Endothelial cell of umbilical vein (primary cell): ENCODE data around the gene RORC. TPM values are rescaled to one million over a fixed set of nuclear protein-coding genes. Genes with fewer than 3 reads are reported as not detected.

Experiments
- BruUV-seq: library from RNA; stranded (reverse); fragments of 400-500 nt; replicated peaks from 2 replicates; lab custom pipeline; 2021; lab: Mats Ljungman, UMichigan
- CTCF ChIA-PET: fragments of 300-600, 350-600 bp; sonication (Branson Sonifier 250); formaldehyde crosslinking; loops from one replicate; lab custom pipeline; 2021; ENCODE audit warnings: antibody characterized with exemption, inconsistent platforms; lab: Charles Lee
- POLR2A ChIA-PET: fragments of 300-600, 350-600 bp; sonication (Branson Sonifier 250); formaldehyde crosslinking; loops from one replicate; lab custom pipeline; 2021; ENCODE audit warnings: antibody characterized with exemption, inconsistent platforms; lab: Charles Lee
- DNase-seq: peaks from one replicate; pipeline ENCODE4 v3.0.0-alpha.2; 2011; ENCODE audit warnings: low read depth, low spot score
- FAIRE-seq: peaks from 2 replicates; lab custom pipeline; 2011; peaks lifted over from hg19 to GRCh38; lab: Jason Lieb, UNC
- H2AFZ ChIP-seq: 2 replicates; pipeline ENCODE4 v1.6.0; 2012; ENCODE audit warnings: low read depth, low read length, control low read depth, inconsistent platforms
- H3K27ac ChIP-seq: 2 replicates; pipeline ENCODE4 v1.5.1; 2011; ENCODE audit warnings: low read depth, mild to moderate bottlenecking, control low read depth, low read length, moderate library complexity; ENCODE audit not compliant: insufficient read depth
- H3K27me3 ChIP-seq, 2 experiments: 2 replicates each; pipeline versions ENCODE4 v1.6.0 to v1.6.1; 2011; ENCODE audit warnings: low read length in 2 of 2, mixed read lengths in 1 of 2; ENCODE audit not compliant: control insufficient read depth in 2 of 2, insufficient read depth in 2 of 2
- H3K36me3 ChIP-seq, 2 experiments: 2 replicates in 1 of 2; 3 replicates in 1 of 2; pipeline ENCODE4 v1.5.1; 2011; ENCODE audit warnings: low read length in 2 of 2, mild to moderate bottlenecking in 1 of 2, moderate library complexity in 1 of 2; ENCODE audit not compliant: control insufficient read depth in 2 of 2, insufficient read depth in 2 of 2; ENCODE audit errors: extremely low read depth in 1 of 2
- H3K4me1 ChIP-seq: 3 replicates; pipeline ENCODE4 v1.5.1; 2011; ENCODE audit warnings: mild to moderate bottlenecking, low read length; ENCODE audit not compliant: control insufficient read depth, insufficient read depth; ENCODE audit errors: extremely low read depth
- H3K4me2 ChIP-seq: 2 replicates; pipeline ENCODE4 v1.6.1; 2011; ENCODE audit warnings: low read length, control low read depth, mixed read lengths; ENCODE audit not compliant: insufficient read depth
- H3K4me3 ChIP-seq, 3 experiments: fragments of 200-600 bp in 1 of 3; sonication (generic), shearing (Covaris generic) in 1 of 3; replicated peaks in 1 of 3; 2 replicates each; pipeline ENCODE4 v1.5.1; 2011 to 2016; ENCODE audit warnings: control low read depth in 3 of 3, low read length in 3 of 3, mild to moderate bottlenecking in 2 of 3, inconsistent platforms in 1 of 3, low read depth in 1 of 3, moderate library complexity in 1 of 3; ENCODE audit not compliant: insufficient read depth in 1 of 3
- H3K79me2 ChIP-seq: 2 replicates; pipeline ENCODE4 v1.6.0; 2012; ENCODE audit warnings: low read length, inconsistent platforms; ENCODE audit not compliant: control insufficient read depth, insufficient read depth
- H3K9ac ChIP-seq: replicated peaks from 2 replicates; pipeline ENCODE3; 2011; ENCODE audit warnings: low read length, control low read depth; ENCODE audit not compliant: insufficient read depth; ENCODE audit errors: extremely low read depth
- H3K9me1 ChIP-seq: replicated peaks from 3 replicates; pipeline ENCODE4 v1.6.0; 2011; ENCODE audit warnings: mild to moderate bottlenecking, low read length; ENCODE audit not compliant: control insufficient read depth, insufficient read depth; ENCODE audit errors: extremely low read depth
- H3K9me3 ChIP-seq: replicated peaks from 2 replicates; pipeline ENCODE4 v1.5.1; 2012; ENCODE audit warnings: low read length, inconsistent platforms; ENCODE audit not compliant: control insufficient read depth, insufficient read depth
- H4K20me1 ChIP-seq: replicated peaks from 2 replicates; pipeline ENCODE3; 2011; ENCODE audit warnings: mild to moderate bottlenecking, low read length; ENCODE audit not compliant: control insufficient read depth, insufficient read depth; ENCODE audit errors: extremely low read depth
- EZH2 ChIP-seq: IDR thresholded peaks from 2 replicates; pipeline ENCODE4 v1.6.1; 2012; ENCODE audit warnings: borderline replicate concordance, low read depth, mild to moderate bottlenecking, moderate library complexity, low read length, inconsistent platforms; ENCODE audit not compliant: severe bottlenecking
- FOS ChIP-seq: IDR thresholded peaks from 2 replicates; pipeline ENCODE4 v1.6.1; 2011; ENCODE audit warnings: mild to moderate bottlenecking, low read length, moderate library complexity, borderline replicate concordance; ENCODE audit not compliant: insufficient read depth
- GATA2 ChIP-seq: IDR thresholded peaks from 2 replicates; pipeline ENCODE4 v1.7.0; 2011; ENCODE audit warnings: low read depth, mild to moderate bottlenecking, moderate library complexity, mixed read lengths, low read length; ENCODE audit not compliant: insufficient read length, insufficient read depth
- JUN ChIP-seq: IDR thresholded peaks from 2 replicates; pipeline ENCODE4 v1.6.1; 2011; ENCODE audit warnings: borderline replicate concordance, low read depth; ENCODE audit not compliant: insufficient read length, insufficient read depth
- MYC ChIP-seq: IDR thresholded peaks from one replicate; pipeline ENCODE4 v1.6.1; 2011; ENCODE audit warnings: mild to moderate bottlenecking, low read depth, low read length
- POLR2A ChIP-seq: IDR thresholded peaks from 2 replicates; pipeline ENCODE4 v1.6.1; 2012; ENCODE audit warnings: low read depth, mild to moderate bottlenecking, control low read depth, low read length
- POLR2AphosphoS5 ChIP-seq: IDR thresholded peaks from 2 replicates; pipeline ENCODE4 v1.6.1; 2012; ENCODE audit warnings: low read depth, mild to moderate bottlenecking, control low read depth, low read length, moderate library complexity; ENCODE audit not compliant: insufficient read depth
- dilution Hi-C: fragments of 300-500 bp; cut with MboI; formaldehyde crosslinking; loops from one replicate; pipeline ENCODE4 v1.15.0; 2019; ENCODE audit warnings: low sequenced_read_pairs; ENCODE audit not compliant: extremely low pct_ligation_motif_present
- intact Hi-C: fragments of 100-400 bp; cut with micrococcal nuclease; formaldehyde crosslinking; loops from one replicate; pipeline ENCODE4 v1.10.0; 2022
- polyA plus RNA-seq, 4 experiments: library from polyadenylated mRNA; depleted of rRNA in 3 of 4; stranded (reverse) in 3 of 4; unstranded in 1 of 4; fragments of >200 nt; gene quantifications; 2 replicates each; pipeline versions ENCODE4 v1.2.1 to v1.2.3, GENCODE V29; 2011 to 2012; ENCODE audit warnings: missing spikeins in 1 of 4
- total RNA-seq: library from RNA; stranded (reverse); gene quantifications from 2 replicates; pipeline ENCODE4 v1.2.3, GENCODE V29; 2021
- TF ChIP-seq, protein P1 (sequence below): IDR thresholded peaks from 2 replicates; pipeline ENCODE4 v1.6.1; 2011; ENCODE audit not compliant: insufficient read depth, insufficient read length
- TF ChIP-seq, protein P2 (sequence below), 2 donors: IDR thresholded peaks; 1 replicate in 1 of 2; 2 replicates in 1 of 2; pipeline ENCODE4 v1.5.1; 2011; ENCODE audit warnings: low read length in 2 of 2, mild to moderate bottlenecking in 2 of 2, moderate library complexity in 2 of 2, control low read depth in 1 of 2, inconsistent platforms in 1 of 2, low read depth in 1 of 2; ENCODE audit not compliant: insufficient read depth in 1 of 2; ENCODE audit errors: extremely low read depth in 1 of 2

The RORC gene
- total and polyA plus RNA-seq, 2 donors (not counting 3 experiments of a cell fraction or from before 2014, with no cell fraction given) = not detected

DNA sequence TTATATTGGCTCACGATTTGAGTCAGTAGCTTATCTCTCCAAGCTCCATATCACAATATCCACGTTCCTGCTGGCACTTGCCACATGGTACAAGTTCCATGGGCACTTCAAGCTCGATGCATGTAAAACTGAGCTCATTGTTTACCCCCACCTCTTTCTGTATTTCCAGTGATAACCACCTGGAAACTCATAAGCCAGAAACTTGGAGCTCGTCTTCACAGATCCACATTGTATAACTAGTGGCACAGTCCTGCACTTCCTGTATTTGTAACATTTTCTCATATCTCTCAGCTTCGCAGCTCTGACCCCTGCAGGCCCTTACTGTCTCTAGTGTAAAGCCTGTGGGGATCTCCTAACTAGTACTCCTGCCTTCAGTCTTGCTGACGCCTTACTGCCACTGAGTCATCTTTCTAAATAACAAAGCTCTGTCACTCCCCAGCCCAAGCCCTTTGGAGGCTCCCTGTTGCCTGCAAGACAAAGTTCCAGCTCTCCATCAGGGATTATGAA is 14.5 kb upstream of the RORC start:
- no peaks in the 10 kb centered on the region for H3K9me3 ChIP-seq
- peaks cover 3 to 6% of the 10 kb centered on the region in 2 experiments for H3K27me3 ChIP-seq
- peak; percentile 64 for FAIRE-seq
- intact Hi-C loops (loop anchor here (5.0 kb wide), 1 partner anchor 61 kb away; the partner anchor contains the start of gene THEM4), dilution Hi-C loops (no loop called here)
- ChIA-PET POLR2A (no interaction called here), CTCF (interaction anchor here (0.8 to 3.6 kb wide), 7 partner anchors 9 to 155 kb away, joined by 3 to 22 read pairs (median 4); partner anchors contain the start of gene TDRKH)
- H3K36me3 ChIP-seq = no peaks in the 10 kb centered on the region
- H3K4me1 ChIP-seq = peaks cover 19% of the 10 kb centered on the region
- no peaks in the 10 kb centered on the region for H3K79me2 ChIP-seq
- no peak overlapping the region for H3K4me3 ChIP-seq
- H2AFZ ChIP-seq = no peak overlapping the region
- TF ChIP-seq POLR2A = no peak
- TF ChIP-seq FOS = peak; percentile 53
- H3K9me1 ChIP-seq = no peaks in the 10 kb centered on the region
- H3K4me2 ChIP-seq = peak overlapping the region; percentile 23
- peak; percentile 60 for DNase-seq
- H4K20me1 ChIP-seq = no peaks in the 10 kb centered on the region
- BruUV-seq = no TSS peak
- H3K27ac ChIP-seq = no peak overlapping the region
- no peak overlapping the region for H3K9ac ChIP-seq

DNA sequence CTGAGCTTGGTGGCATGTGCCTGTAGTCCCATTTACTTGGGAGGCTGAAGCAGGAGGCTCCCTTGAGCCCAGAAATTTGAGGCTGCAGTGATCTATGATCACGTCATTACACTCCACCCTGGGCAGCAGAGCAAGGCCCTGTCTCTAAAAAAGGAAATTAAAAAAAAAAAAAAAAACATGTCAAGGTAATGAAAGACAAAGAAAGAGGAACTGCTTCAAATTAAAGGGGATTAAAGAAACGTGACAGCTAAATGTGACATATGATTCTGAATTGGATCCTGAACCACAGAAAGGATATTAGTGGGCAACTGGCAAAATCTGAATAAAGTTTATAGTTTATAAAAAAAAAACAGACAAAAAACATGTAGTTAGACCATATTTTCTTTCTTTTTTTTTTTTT is 11.8 kb upstream of the RORC start:
- CTCF ChIA-PET = interaction anchor here (1.3 to 1.5 kb wide), 2 partner anchors 38 to 158 kb away, joined by 3 to 4 read pairs; no protein-coding TSS in a partner anchor

More for the DNA sequence above, 11.8 kb upstream of the RORC start:
- H3K27me3 ChIP-seq = peaks cover 7 to 11% of the 10 kb centered on the region in 2 experiments
- dilution Hi-C loops = no loop called here
- H3K4me3 ChIP-seq = no peak overlapping the region
- DNase-seq (no peak), FAIRE-seq (no peak)
- TF ChIP-seq JUN (no peak), MYC (no peak), EZH2 (no peak), GATA2 (no peak), POLR2AphosphoS5 (no peak), FOS (no peak)
- TF ChIP-seq, protein P1, sequence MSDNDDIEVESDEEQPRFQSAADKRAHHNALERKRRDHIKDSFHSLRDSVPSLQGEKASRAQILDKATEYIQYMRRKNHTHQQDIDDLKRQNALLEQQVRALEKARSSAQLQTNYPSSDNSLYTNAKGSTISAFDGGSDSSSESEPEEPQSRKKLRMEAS = no peak
- TF ChIP-seq, protein P2, sequence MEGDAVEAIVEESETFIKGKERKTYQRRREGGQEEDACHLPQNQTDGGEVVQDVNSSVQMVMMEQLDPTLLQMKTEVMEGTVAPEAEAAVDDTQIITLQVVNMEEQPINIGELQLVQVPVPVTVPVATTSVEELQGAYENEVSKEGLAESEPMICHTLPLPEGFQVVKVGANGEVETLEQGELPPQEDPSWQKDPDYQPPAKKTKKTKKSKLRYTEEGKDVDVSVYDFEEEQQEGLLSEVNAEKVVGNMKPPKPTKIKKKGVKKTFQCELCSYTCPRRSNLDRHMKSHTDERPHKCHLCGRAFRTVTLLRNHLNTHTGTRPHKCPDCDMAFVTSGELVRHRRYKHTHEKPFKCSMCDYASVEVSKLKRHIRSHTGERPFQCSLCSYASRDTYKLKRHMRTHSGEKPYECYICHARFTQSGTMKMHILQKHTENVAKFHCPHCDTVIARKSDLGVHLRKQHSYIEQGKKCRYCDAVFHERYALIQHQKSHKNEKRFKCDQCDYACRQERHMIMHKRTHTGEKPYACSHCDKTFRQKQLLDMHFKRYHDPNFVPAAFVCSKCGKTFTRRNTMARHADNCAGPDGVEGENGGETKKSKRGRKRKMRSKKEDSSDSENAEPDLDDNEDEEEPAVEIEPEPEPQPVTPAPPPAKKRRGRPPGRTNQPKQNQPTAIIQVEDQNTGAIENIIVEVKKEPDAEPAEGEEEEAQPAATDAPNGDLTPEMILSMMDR (IDR thresholded peaks at IDR 0.05; ENCODE audit: extremely low read depth in 1 of 2, insufficient read depth in 1 of 2, low read depth in 1 of 2, low read length in 2 of 2) = no peak
- no peaks in the 10 kb centered on the region for H3K79me2 ChIP-seq
- H3K4me2 ChIP-seq = no peak overlapping the region
- H4K20me1 ChIP-seq = no peaks in the 10 kb centered on the region
- H3K9me3 ChIP-seq = no peaks in the 10 kb centered on the region
- peaks cover 24% of the 10 kb centered on the region for H3K4me1 ChIP-seq
- no peaks in the 10 kb centered on the region for H3K36me3 ChIP-seq
- no TSS peak for BruUV-seq
- POLR2A ChIA-PET = no interaction called here
- no peak overlapping the region for H2AFZ ChIP-seq
- no peak overlapping the region for H3K9ac ChIP-seq
- H3K27ac ChIP-seq = no peak overlapping the region
- H3K9me1 ChIP-seq = no peaks in the 10 kb centered on the region
- intact Hi-C loops = no loop called here
